ENCODE data around the gene MYLK. TPM values are rescaled to one million over a fixed set of nuclear protein-coding genes. Genes with fewer than 3 reads are reported as not detected.

Gene MYLK
- total RNA-seq, 1 donor from 2014 or later = 2.6 TPM

DNA sequence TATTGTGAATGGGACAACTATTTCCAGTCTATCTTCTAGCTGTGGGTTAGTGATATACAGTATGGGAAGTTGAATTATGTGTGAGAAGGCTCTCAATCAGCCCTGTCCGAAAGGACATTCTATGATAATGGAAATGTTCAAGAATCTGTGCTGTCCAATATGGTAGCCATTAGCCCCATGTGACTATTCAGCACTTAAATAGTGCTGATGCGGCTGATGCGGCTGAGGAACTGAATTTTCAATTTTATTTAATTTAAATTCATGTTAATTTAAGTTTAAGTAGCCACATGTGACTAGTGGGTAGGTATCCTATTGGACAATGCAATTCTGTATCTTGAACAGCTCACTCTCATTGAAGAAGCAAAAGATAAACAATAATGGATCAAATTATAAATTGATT is 98.5 kb downstream of the MYLK start:
- no peak for TF ChIP-seq CTCF (IDR thresholded peaks at IDR 0.05; ENCODE audit: insufficient read depth, low read length, severe bottlenecking)
- Histone ChIP-seq H3K4me3 (ENCODE audit: low read depth, low read length) (no peak overlapping the region), H3K36me3 (ENCODE audit: control insufficient read depth, insufficient read depth, low read length) (no peaks in the 10 kb centered on the region), H3K27me3 (ENCODE audit: control insufficient read depth, insufficient read depth, low read length) (no peaks in the 10 kb centered on the region)
- FAIRE-seq (no peak), DNase-seq (ENCODE audit: low read depth) (no peak)

GRCh38 chr3:123783811-123784210 is 100.3 kb downstream of the MYLK start:
- H3K27me3 ChIP-seq (ENCODE audit: control insufficient read depth, insufficient read depth, low read length) = no peaks in the 10 kb centered on the region
- no peaks in the 10 kb centered on the region for H3K36me3 ChIP-seq (ENCODE audit: control insufficient read depth, insufficient read depth, low read length)
- no peak for DNase-seq (ENCODE audit: low read depth)
- no peak for FAIRE-seq
- no peak for TF ChIP-seq CTCF (IDR thresholded peaks at IDR 0.05; ENCODE audit: insufficient read depth, low read length, severe bottlenecking)
- no peak overlapping the region for H3K4me3 ChIP-seq (ENCODE audit: low read depth, low read length)

- FAIRE-seq (no peak), DNase-seq (ENCODE audit: low read depth) (no peak)
- no peak for TF ChIP-seq CTCF (IDR thresholded peaks at IDR 0.05; ENCODE audit: insufficient read depth, low read length, severe bottlenecking)
- H3K27me3 ChIP-seq (ENCODE audit: control insufficient read depth, insufficient read depth, low read length) = no peaks in the 10 kb centered on the region
- no peak overlapping the region for H3K4me3 ChIP-seq (ENCODE audit: low read depth, low read length)
- H3K36me3 ChIP-seq (ENCODE audit: control insufficient read depth, insufficient read depth, low read length) = no peaks in the 10 kb centered on the region
Observed at GRCh38 chr3:123783050-123783689, 101.0 kb downstream of the MYLK start.

DNA sequence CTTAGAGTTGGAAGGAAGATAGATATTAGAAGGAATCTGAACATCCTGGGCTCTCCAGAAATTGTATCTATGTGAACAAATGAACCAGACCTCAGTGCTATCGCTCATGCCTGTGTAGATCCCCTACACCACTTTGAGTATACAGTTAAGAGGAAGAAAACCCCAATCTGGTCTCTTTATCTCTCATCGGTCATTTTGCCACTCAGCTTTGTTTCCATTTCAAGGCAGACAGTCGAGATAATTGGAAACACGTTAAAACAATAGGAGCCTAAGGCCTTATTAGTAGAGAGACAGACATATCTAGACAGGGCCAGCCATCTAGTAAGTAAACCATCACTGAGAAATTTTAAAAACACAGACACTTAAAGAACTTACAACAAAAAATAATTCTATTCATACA is 101.6 kb downstream of the MYLK start:
- Histone ChIP-seq H3K4me3 (ENCODE audit: low read depth, low read length) (no peak overlapping the region), H3K27me3 (ENCODE audit: control insufficient read depth, insufficient read depth, low read length) (no peaks in the 10 kb centered on the region), H3K36me3 (ENCODE audit: control insufficient read depth, insufficient read depth, low read length) (no peaks in the 10 kb centered on the region)
- no peak for TF ChIP-seq CTCF (IDR thresholded peaks at IDR 0.05; ENCODE audit: insufficient read depth, low read length, severe bottlenecking)
- FAIRE-seq (no peak), DNase-seq (ENCODE audit: low read depth) (no peak)

DNA sequence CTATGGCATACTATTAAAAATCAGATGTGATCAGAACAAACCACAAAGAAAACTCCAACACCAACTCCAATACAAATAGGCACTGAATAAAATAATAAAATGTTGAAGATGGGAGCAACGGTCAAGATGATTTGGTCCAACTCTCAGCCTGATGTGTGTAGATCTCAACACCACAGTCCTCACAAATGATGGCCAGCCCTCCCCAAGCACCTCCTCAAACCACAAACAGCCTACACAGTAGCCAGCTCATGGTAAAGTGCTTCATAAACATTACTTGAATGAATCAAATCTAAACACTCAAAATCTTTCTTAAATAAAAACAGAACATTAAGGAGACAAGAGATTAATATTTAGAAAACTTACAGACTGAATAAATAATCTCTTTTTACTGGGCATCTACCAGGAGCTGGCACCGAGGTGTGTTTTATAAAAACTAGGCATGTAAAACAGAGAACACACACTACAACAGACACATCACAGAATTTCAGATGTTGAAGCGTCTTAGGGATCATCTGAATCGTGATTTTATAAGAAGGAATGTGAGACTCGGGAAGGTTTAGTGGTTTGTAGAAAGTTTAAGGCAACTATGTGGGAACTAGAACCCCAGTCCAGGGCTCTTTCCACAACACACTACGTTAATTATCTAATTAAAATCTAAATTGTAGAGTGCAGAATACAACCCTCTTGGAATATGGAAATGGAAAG is 102.4 kb downstream of the MYLK start:
- no peak for FAIRE-seq
- Histone ChIP-seq H3K4me3 (ENCODE audit: low read depth, low read length) (no peak overlapping the region), H3K36me3 (ENCODE audit: control insufficient read depth, insufficient read depth, low read length) (no peaks in the 10 kb centered on the region), H3K27me3 (ENCODE audit: control insufficient read depth, insufficient read depth, low read length) (no peaks in the 10 kb centered on the region)
- TF ChIP-seq CTCF (IDR thresholded peaks at IDR 0.05; ENCODE audit: insufficient read depth, low read length, severe bottlenecking) = no peak
- no peak for DNase-seq (ENCODE audit: low read depth)

All from bronchial epithelial cell (primary cell).